Measurements from ENCODE around the gene IGFL1.

IGFL1 gene

GRCh38 chr19:46204008-46204407 is 25.5 kb upstream of the IGFL1 start:
- Histone ChIP-seq H3K79me2 (ENCODE audit: insufficient read depth, low read length) (no peaks in the 10 kb centered on the region), H3K4me1 (ENCODE audit: insufficient read depth, low read length, severe bottlenecking) (no peaks in the 10 kb centered on the region), H3K9me3 (ENCODE audit: low read length) (no peaks in the 10 kb centered on the region), H3K9me2 (ENCODE audit: low read depth, low read length) (no peaks in the 10 kb centered on the region), H3K27me3 (ENCODE audit: insufficient read depth, low read length) (peaks cover 4% of the 10 kb centered on the region; the same call in 1 of the 2 replicates), H2AFZ (ENCODE audit: low read length) (no peak overlapping the region), H3K4me2 (ENCODE audit: low read length) (no peak overlapping the region), H3K27ac (ENCODE audit: low read depth, low read length, poor library complexity, severe bottlenecking) (no peak overlapping the region), H4K20me1 (ENCODE audit: insufficient read depth, low read length) (no peaks in the 10 kb centered on the region), H3K9ac (ENCODE audit: low read length) (no peak overlapping the region), H3F3A (ENCODE audit: insufficient read depth, low read length) (no peaks in the 10 kb centered on the region), H3K4me3 (ENCODE audit: low read depth, low read length, poor library complexity, severe bottlenecking) (no peak overlapping the region), H3K36me3 (ENCODE audit: insufficient read depth, low read length) (no peaks in the 10 kb centered on the region)
- TF ChIP-seq CTCF (IDR thresholded peaks at IDR 0.05; ENCODE audit: low read length), result no peak
- TF ChIP-seq EZH2 (IDR thresholded peaks at IDR 0.05; ENCODE audit: borderline replicate concordance, low read length), result no peak

- Histone ChIP-seq H3K27ac (ENCODE audit: low read depth, low read length, poor library complexity, severe bottlenecking) (no peak overlapping the region), H3F3A (ENCODE audit: insufficient read depth, low read length) (no peaks in the 10 kb centered on the region), H3K4me2 (ENCODE audit: low read length) (no peak overlapping the region)
Observed at GRCh38 chr19:46205183-46205984, 24.2 kb upstream of the IGFL1 start.

GRCh38 chr19:46206176-46206575 is 23.4 kb upstream of the IGFL1 start:
- TF ChIP-seq EZH2 (IDR thresholded peaks at IDR 0.05; ENCODE audit: borderline replicate concordance, low read length) (no peak), CTCF (IDR thresholded peaks at IDR 0.05; ENCODE audit: low read length) (no peak)
- Histone ChIP-seq H3K4me1 (ENCODE audit: insufficient read depth, low read length, severe bottlenecking) (no peaks in the 10 kb centered on the region), H3K9me3 (ENCODE audit: low read length) (no peaks in the 10 kb centered on the region), H3K79me2 (ENCODE audit: insufficient read depth, low read length) (no peaks in the 10 kb centered on the region), H4K20me1 (ENCODE audit: insufficient read depth, low read length) (no peaks in the 10 kb centered on the region), H3F3A (ENCODE audit: insufficient read depth, low read length) (no peaks in the 10 kb centered on the region), H2AFZ (ENCODE audit: low read length) (no peak overlapping the region), H3K9me2 (ENCODE audit: low read depth, low read length) (no peaks in the 10 kb centered on the region), H3K27me3 (ENCODE audit: insufficient read depth, low read length) (peaks cover 4% of the 10 kb centered on the region; the same call in 1 of the 2 replicates), H3K4me2 (ENCODE audit: low read length) (no peak overlapping the region), H3K9ac (ENCODE audit: low read length) (no peak overlapping the region), H3K36me3 (ENCODE audit: insufficient read depth, low read length) (no peaks in the 10 kb centered on the region), H3K4me3 (ENCODE audit: low read depth, low read length, poor library complexity, severe bottlenecking) (no peak overlapping the region), H3K27ac (ENCODE audit: low read depth, low read length, poor library complexity, severe bottlenecking) (no peak overlapping the region)

More at GRCh38 chr19:46205183-46205984, 24.2 kb upstream of the IGFL1 start:
- Histone ChIP-seq H3K9me3 (ENCODE audit: low read length) (no peaks in the 10 kb centered on the region), H2AFZ (ENCODE audit: low read length) (no peak overlapping the region), H3K4me3 (ENCODE audit: low read depth, low read length, poor library complexity, severe bottlenecking) (no peak overlapping the region), H3K36me3 (ENCODE audit: insufficient read depth, low read length) (no peaks in the 10 kb centered on the region), H3K9ac (ENCODE audit: low read length) (no peak overlapping the region), H3K27me3 (ENCODE audit: insufficient read depth, low read length) (peaks cover 4% of the 10 kb centered on the region; the same call in 1 of the 2 replicates), H3K9me2 (ENCODE audit: low read depth, low read length) (no peaks in the 10 kb centered on the region), H3K4me1 (ENCODE audit: insufficient read depth, low read length, severe bottlenecking) (no peaks in the 10 kb centered on the region), H3K79me2 (ENCODE audit: insufficient read depth, low read length) (no peaks in the 10 kb centered on the region), H4K20me1 (ENCODE audit: insufficient read depth, low read length) (no peaks in the 10 kb centered on the region)
- no peak for TF ChIP-seq EZH2 (IDR thresholded peaks at IDR 0.05; ENCODE audit: borderline replicate concordance, low read length)
- TF ChIP-seq CTCF (IDR thresholded peaks at IDR 0.05; ENCODE audit: low read length), result no peak

All from OCI-LY1 (cell line).